Hepatocyte (in vitro differentiated cells): ENCODE results near the gene FLT4. TPM values are rescaled to one million over a fixed set of nuclear protein-coding genes. Genes with fewer than 3 reads are reported as not detected.

Source experiments
- DNase-seq: peaks from one replicate; pipeline ENCODE4 v3.0.0-alpha.2; 2016; ENCODE audit warnings: low spot score
- H2AFZ ChIP-seq: fragments of 200-600 bp; sonication (generic); 2 replicates; pipeline ENCODE4 v1.6.0; 2016; ENCODE audit warnings: antibody characterized with exemption, mild to moderate bottlenecking
- H3K27ac ChIP-seq: fragments of 200-600 bp; sonication (generic); 2 replicates; pipeline ENCODE4 v1.5.1; 2016; ENCODE audit warnings: mild to moderate bottlenecking
- H3K27me3 ChIP-seq: fragments of 200-600 bp; sonication (generic); 2 replicates; pipeline ENCODE4 v1.6.1; 2016
- H3K36me3 ChIP-seq: fragments of 200-600 bp; sonication (generic); replicated peaks from 2 replicates; pipeline ENCODE4 v1.5.1; 2016; ENCODE audit warnings: low read depth; ENCODE audit not compliant: insufficient read depth
- H3K4me1 ChIP-seq: fragments of 200-600 bp; sonication (generic); 2 replicates; pipeline ENCODE4 v1.5.1; 2016; ENCODE audit warnings: mild to moderate bottlenecking, moderate library complexity; ENCODE audit not compliant: insufficient read depth
- H3K4me2 ChIP-seq: fragments of 200-600 bp; sonication (generic); 2 replicates; pipeline ENCODE4 v1.6.0; 2016
- H3K4me3 ChIP-seq: fragments of 200-600 bp; sonication (generic); 2 replicates; pipeline ENCODE4 v1.5.1; 2016; ENCODE audit warnings: mild to moderate bottlenecking
- H3K79me2 ChIP-seq: fragments of 200-600 bp; sonication (generic); 2 replicates; pipeline ENCODE4 v1.6.0; 2017; ENCODE audit warnings: mild to moderate bottlenecking
- H3K9me2 ChIP-seq: fragments of 200-600 bp; sonication (generic); replicated peaks from 2 replicates; pipeline ENCODE4 v1.6.0; 2017; ENCODE audit warnings: mild to moderate bottlenecking; ENCODE audit not compliant: insufficient read depth
- H3K9me3 ChIP-seq: fragments of 200-600 bp; sonication (generic); 2 replicates; pipeline ENCODE4 v1.5.1; 2016; ENCODE audit warnings: low read depth, mild to moderate bottlenecking
- H4K20me1 ChIP-seq: fragments of 200-600 bp; sonication (generic); 2 replicates; pipeline ENCODE4 v1.6.0; 2016; ENCODE audit warnings: mild to moderate bottlenecking; ENCODE audit not compliant: insufficient read depth, poor library complexity, severe bottlenecking
- EZH2 ChIP-seq: fragments of 200-600 bp; sonication (generic); IDR thresholded peaks from 2 replicates; pipeline ENCODE4 v1.6.1; 2016; ENCODE audit warnings: antibody characterized with exemption, mild to moderate bottlenecking, borderline replicate concordance
- EZH2phosphoT487 ChIP-seq: fragments of 200-600 bp; sonication (generic); IDR thresholded peaks from one replicate; pipeline ENCODE4 v1.6.1; 2018; ENCODE audit warnings: antibody characterized with exemption, mild to moderate bottlenecking, low read depth, moderate library complexity; ENCODE audit not compliant: unreplicated experiment, severe bottlenecking
- WGBS: methylation state at CpG from one replicate; pipeline ENCODE4 v1.1.6; 2016; ENCODE audit warnings: low lambda C conversion rate; ENCODE audit errors: missing lambda C conversion rate; 5-methylcytosine and 5-hydroxymethylcytosine counted together
- polyA plus RNA-seq: library from polyadenylated mRNA; unstranded; fragments of >200 nt; fragmentation: Nextera tagmentation; extraction: Ambion mirVana; gene quantifications from 2 replicates; pipeline ENCODE4 v1.2.1, GENCODE V29; 2016
- total RNA-seq: library from RNA; depleted of rRNA; stranded (reverse); fragments of >200 nt; gene quantifications from 2 replicates; pipeline ENCODE4 v1.2.3, GENCODE V29; 2014
- TF ChIP-seq, protein P1 (sequence below): fragments of 200-600 bp; sonication (generic); IDR thresholded peaks from 2 replicates; pipeline ENCODE4 v1.5.1; 2016; ENCODE audit warnings: antibody characterized with exemption, mild to moderate bottlenecking; ENCODE audit not compliant: poor library complexity

FLT4 gene
- total and polyA plus RNA-seq, 2 experiments from 2014 or later = 0.83 to 0.90 TPM

DNA sequence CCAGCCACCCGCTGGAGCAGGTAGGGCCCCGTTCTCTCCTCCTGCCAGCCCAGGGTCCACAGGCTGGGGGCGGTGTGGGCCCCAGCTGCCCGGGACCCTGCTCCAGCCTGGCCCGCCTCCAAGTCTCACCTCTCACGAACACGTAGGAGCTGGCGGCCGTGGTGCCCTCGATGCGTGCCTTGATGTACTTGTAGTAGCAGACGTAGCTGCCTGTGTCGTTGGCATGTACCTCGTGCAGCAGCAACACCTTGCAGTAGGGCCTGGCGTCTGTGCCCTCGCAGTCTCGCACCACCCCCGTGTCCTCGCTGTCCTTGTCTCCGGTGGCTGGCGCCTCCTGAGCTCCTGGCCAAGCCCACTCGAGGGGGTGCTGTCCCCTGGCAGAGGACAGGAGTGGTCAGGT lies 19.0 kb downstream of the FLT4 start:
- Histone ChIP-seq H3K27ac (no peak overlapping the region), H3K4me2 (no peak overlapping the region), H3K79me2 (no peaks in the 10 kb centered on the region), H3K27me3 (no peaks in the 10 kb centered on the region), H4K20me1 (no peaks in the 10 kb centered on the region), H2AFZ (no peak overlapping the region), H3K9me2 (no peaks in the 10 kb centered on the region), H3K36me3 (no peaks in the 10 kb centered on the region), H3K9me3 (no peaks in the 10 kb centered on the region), H3K4me3 (no peak overlapping the region), H3K4me1 (no peaks in the 10 kb centered on the region)
- 97% methylated on average over 21 of the region's 22 CpGs for WGBS
- DNase-seq = no peak
- TF ChIP-seq EZH2phosphoT487 (no peak), EZH2 (no peak)
- TF ChIP-seq, protein P1, sequence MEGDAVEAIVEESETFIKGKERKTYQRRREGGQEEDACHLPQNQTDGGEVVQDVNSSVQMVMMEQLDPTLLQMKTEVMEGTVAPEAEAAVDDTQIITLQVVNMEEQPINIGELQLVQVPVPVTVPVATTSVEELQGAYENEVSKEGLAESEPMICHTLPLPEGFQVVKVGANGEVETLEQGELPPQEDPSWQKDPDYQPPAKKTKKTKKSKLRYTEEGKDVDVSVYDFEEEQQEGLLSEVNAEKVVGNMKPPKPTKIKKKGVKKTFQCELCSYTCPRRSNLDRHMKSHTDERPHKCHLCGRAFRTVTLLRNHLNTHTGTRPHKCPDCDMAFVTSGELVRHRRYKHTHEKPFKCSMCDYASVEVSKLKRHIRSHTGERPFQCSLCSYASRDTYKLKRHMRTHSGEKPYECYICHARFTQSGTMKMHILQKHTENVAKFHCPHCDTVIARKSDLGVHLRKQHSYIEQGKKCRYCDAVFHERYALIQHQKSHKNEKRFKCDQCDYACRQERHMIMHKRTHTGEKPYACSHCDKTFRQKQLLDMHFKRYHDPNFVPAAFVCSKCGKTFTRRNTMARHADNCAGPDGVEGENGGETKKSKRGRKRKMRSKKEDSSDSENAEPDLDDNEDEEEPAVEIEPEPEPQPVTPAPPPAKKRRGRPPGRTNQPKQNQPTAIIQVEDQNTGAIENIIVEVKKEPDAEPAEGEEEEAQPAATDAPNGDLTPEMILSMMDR = no peak

DNA sequence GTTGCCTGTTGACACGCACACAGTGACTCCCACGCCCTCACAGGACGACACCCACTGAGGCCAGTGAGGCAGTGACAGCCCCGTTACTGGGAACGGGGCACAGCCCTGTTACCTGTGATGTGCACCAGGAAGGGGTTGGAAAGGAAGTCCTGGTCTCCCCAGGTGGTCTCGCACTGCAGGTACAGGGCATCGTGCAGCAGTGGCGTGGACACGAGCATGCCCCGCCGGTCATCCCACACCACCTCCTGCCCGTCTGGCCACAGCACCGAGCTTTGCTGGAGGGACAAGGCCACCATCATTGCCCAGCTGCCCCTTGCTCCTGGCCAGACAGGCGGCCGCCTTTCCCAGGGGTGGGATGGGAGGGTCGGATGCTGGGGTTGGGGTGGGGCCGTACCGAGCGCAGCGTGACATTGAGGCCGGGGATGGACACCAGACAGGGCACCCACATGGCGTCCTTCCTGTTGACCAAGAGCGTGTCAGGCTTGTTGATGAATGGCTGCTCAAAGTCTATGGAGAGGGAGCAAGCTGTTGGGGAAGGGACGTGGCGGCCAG lies 19.5 kb downstream of the FLT4 start:
- H3K4me3 ChIP-seq = no peak overlapping the region
- H3K27ac ChIP-seq = no peak overlapping the region
- H2AFZ ChIP-seq = no peak overlapping the region
- TF ChIP-seq EZH2phosphoT487 (no peak), EZH2 (no peak)
- TF ChIP-seq, protein P1 = no peak
- H3K9me3 ChIP-seq = no peaks in the 10 kb centered on the region
- no peaks in the 10 kb centered on the region for H4K20me1 ChIP-seq
- no peak overlapping the region for H3K4me2 ChIP-seq
- WGBS = 95% methylated on average over 25 of the region's 25 CpGs
- DNase-seq = no peak
- H3K36me3 ChIP-seq = no peaks in the 10 kb centered on the region
- H3K9me2 ChIP-seq = no peaks in the 10 kb centered on the region
- H3K4me1 ChIP-seq = no peaks in the 10 kb centered on the region
- H3K79me2 ChIP-seq = no peaks in the 10 kb centered on the region
- no peaks in the 10 kb centered on the region for H3K27me3 ChIP-seq

DNA sequence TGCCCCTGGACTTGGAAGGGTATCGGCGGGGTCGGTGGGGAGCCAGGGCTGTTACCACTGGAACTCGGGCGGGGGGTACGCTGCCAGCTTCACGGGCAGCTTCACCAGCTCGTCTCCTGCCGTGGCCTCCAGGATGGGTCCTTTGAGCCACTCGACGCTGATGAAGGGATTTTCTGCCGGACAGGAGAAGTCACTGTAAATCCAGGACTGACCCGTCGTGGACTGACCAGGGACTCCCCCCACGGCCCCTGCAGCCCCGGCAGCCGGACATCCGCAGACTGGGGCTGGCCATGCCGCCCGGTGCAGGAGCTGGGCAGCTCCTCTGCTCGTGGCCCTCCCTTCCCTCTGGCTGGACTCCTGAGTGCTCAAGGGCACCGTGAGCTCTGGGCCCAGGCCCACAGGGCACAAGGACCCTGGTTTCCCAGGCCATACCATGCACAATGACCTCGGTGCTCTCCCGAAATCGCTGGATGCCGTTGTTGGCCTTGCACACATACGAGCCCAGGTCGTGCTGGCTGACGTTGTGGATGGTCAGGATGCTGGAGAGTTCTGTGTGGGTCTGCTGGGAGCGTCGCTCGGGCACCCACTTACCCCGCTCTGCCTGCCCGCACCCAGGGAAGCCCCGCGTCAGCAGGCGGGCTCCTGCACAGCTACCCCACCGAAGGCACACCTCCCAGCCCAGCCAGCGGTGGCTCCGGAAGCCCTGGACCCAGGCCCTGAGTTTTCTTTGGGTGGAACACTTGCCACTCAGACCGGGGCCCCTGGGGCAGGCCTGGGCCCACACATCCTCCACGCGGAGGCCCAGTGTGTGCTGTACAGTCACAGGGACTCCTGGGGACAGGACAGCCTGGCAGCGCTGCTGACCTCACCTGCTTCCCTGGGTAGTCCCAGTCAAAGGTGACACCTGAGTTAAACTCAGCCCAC lies 20.3 kb downstream of the FLT4 start:
- Histone ChIP-seq H4K20me1 (no peaks in the 10 kb centered on the region), H3K36me3 (no peaks in the 10 kb centered on the region), H3K9me2 (no peaks in the 10 kb centered on the region), H3K4me3 (no peak overlapping the region), H3K27ac (no peak overlapping the region), H3K4me1 (no peaks in the 10 kb centered on the region), H3K27me3 (no peaks in the 10 kb centered on the region), H3K4me2 (no peak overlapping the region), H2AFZ (no peak overlapping the region), H3K79me2 (no peaks in the 10 kb centered on the region), H3K9me3 (no peaks in the 10 kb centered on the region)
- DNase-seq = no peak
- TF ChIP-seq EZH2phosphoT487 = no peak
- TF ChIP-seq, protein P1 = no peak
- no peak for TF ChIP-seq EZH2
- whole genome bisulfite sequencing = 89% methylated on average over 40 of the region's 44 CpGs
